HG03139 (cell line): ENCODE results near the gene CREB1.
"Not testable (repeated sequence)": the region's sequence is repeated elsewhere in the genome, so short reads cannot be mapped to it uniquely, and the experiment has no call there.

Experiments used
- ATAC-seq: cut with Tn5 transposase; IDR thresholded peaks from one replicate; pipeline ENCODE4 v1.9.1; 2021; ENCODE audit not compliant: unreplicated experiment

CREB1 gene

GRCh38 chr2:207612714-207613113 is 83.0 kb downstream of the CREB1 start:
- ATAC-seq = no peak

DNA sequence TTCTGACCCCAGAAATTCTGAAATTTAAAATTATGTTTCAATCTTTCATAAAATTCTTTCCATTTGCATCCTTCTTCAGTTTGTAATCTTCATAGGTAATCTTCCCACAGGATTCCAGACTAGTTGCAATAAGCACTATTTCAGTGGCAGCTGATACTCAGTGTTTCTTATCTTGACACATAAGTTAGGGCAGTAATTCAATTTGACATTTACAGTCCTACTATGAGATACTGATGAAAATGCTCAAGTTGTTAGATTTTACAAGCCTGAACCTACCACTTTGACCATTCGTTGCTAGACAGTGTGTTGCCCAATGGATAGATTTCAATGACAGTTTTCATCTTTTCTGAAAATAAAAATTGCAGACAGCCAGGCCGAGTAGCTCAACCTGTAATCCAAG is 85.1 kb downstream of the CREB1 start:
- ATAC-seq = no peak

DNA sequence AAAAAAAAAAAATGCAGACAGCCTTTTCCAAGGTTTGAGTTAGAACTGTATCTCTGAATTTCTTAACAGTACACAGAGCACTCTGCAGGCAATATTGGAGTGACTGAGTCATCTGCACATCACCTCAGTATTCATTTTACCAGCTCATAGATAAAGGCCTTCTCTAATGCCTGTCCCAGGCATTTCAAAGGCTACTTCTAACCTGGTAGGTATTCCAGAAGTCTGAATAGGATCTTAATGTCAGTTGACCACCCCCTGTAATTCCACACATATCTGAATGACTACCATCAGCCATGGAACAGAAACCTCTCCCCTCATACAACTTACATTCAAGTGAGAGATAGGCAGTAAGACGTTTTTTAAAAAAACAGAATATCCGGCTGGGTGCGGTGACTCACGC is 86.4 kb downstream of the CREB1 start:
- ATAC-seq = no peak

DNA sequence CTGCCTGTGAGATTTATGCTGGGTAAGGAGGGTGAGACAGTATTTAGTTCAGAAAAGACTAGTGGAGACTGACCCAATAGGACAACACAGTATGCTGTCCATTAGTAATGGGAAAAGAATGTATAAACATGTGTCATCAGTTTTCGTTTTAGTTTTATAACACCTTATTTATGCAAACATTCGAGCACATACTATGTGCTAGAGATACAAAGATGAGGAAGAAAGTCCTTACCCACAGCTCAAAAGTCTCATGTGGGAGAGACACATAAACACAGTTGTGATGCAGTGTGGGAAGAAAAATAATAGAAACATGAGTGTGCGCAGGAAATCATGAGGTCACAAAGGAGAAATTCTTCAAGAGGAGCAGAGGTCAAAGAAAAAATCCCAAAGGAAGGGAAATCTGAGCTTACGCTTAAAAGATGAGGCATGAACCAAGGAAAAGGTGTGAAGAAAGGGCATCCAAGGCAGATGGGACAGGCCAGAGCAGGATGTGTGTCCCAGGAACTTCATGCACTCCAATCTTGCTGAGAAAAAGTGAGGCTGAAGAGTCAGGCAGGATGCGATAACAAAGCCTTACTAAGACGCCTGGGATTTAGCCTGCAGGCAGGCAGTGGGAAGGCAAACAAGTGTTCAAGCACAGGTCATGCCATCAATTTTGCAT is 87.4 kb downstream of the CREB1 start:
- no peak for ATAC-seq

GRCh38 chr2:207619764-207620203 is 90.0 kb downstream of the CREB1 start:
- no peak for ATAC-seq

DNA sequence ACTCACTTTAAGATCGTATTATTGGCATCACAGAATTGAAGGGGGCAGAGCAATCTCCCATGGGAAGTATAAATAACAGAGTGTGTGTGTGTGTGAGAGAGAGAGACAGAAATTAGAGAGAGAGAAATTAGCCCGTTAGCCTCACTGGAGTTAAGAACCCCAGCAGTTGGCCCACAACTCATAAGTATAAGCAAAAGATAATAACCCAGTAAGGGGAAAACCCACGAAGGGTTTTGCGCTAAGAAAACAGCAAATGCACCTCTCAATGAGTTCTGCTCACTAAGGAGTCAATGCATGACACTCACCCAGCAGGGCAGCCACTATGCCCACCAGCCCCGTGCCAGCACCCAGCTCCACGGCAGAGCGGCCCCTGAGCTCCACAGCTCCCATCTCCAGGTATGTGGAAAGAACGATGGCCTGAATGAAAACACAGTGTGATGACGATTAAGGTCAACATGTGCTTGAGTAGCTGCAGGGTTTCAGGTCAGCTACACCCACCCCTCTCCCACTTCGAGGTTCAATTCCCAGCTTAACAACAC is 91.8 kb downstream of the CREB1 start:
- ATAC-seq = no peak

DNA sequence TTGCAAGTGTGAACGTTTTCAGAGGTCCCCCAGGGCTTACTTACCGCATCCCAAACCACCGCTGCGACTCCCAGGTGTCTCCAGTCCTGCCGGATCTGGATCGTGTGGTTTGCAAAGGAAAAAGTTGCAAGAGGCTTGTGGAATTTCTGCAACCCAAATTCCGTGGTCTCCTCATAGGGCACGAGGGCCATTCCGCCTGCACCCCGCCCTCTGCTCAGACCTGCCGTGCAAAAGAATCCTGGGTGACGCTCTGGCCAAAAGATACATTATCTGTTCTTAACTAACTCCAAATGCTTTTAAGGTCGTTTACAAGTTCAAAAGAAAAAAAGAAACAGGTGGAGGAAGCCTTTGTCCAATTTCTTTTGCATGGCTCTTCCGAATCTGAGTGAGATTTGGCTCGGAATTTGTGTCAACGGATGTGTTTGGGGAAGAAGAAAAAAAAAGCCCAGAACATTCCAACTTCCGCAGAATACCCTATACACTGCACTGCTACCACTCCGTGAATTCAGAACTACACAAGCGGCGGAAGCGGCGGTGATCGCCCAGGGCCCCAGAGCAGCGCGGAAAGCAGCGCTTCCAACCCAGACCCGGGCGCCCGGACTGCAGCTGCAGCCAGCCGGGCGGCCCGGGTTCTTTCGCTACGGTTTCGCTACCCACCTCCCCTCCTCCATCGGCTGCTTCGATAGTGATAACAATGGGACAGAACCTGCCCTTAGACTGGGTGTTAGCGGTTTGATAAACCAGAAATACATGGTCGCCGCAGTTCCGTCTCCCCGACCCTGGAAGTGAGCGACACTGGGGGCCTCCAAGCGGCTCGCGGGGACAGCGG is 94.6 kb downstream of the CREB1 start:
- peak; percentile 36 for ATAC-seq

DNA sequence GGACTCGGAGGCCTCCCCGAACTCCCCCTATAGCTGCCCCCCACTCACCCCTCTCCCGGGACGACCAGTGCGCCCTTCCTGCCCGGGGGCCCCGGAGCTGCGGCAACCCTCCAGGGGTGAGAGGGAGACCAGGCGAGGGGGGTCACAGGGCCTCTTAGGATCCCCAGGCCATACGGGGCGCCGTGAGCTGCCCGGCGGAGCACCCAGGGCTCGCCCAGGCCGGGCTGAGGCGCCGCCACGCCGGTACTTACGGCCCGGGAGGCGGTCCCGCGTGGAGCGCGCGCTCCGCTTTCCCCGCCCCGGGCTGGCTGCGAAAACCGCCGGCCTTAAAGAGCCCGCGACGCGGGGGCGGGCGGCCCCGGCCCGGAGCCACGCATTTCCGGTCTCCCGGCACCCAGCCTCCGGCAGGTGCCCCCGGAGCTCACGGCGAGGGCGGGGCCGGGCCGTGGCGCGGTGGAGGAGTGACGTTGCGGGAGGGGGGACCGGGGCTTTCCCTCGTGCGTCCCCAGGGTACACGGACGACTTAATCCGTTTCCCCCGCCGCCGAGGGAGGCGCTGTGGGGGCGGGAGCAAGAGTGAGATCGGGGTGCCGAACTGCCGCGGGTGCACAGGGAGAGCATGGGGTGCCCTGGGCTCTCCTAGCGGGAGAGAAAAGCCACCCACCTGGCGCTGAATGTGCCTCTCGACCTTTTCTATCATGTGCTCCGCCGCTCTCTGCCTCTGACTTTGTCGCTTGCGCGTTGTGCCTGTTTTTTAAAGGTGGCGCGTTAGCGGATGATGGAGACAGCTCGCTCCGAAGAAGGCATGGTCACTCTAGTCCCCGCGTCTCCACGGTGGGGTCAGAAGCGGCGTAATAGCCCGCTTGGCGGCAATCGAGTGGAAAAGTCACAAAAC is 95.5 kb downstream of the CREB1 start, which contains the start of gene METTL21A:
Gene METTL21A, minus strand, starts transcription at position 381 of the 894 bp plus-strand sequence. CDS start 1,019 bp downstream, outside the sequence.
- ATAC-seq = peak; percentile 55

DNA sequence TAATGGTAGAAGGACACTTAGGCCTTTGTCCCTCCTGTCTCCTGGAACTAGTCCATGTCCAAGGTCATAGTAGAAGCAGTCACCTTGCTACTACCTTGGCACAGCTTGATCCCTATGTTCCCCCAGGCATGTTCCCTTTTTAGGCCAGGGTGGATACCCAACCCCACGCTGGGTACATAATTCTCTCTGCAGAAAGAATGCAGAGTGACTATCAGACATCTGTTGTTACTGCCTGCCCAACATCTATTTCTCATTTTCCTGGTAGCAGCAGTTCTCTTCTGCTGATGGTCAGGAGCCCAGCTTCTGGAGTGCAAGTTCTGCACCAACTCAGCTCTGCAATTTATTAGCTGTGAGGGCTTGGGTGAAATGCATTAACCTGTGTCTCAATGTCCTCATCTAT is 99.8 kb downstream of the CREB1 start:
- no peak for ATAC-seq

DNA sequence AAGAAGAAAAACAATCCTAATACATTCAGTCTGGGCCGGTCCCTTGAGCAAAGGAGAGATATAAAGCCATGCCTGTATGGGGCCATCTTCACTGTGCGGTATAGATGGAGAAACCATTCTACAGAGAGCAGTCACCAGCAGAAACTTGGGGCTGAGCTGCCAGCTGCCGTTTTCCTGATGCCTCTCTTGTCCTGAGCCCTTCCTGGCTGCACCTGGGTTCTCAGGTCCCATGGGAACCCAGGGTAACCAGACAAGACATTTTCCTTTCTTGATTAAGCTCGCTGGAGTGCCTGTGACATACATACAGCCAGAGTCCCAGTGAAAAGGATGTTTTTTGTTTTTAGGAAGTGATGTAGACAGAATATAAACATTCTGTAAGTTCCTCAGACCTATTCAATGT is 100.7 kb downstream of the CREB1 start:
- ATAC-seq = no peak

DNA sequence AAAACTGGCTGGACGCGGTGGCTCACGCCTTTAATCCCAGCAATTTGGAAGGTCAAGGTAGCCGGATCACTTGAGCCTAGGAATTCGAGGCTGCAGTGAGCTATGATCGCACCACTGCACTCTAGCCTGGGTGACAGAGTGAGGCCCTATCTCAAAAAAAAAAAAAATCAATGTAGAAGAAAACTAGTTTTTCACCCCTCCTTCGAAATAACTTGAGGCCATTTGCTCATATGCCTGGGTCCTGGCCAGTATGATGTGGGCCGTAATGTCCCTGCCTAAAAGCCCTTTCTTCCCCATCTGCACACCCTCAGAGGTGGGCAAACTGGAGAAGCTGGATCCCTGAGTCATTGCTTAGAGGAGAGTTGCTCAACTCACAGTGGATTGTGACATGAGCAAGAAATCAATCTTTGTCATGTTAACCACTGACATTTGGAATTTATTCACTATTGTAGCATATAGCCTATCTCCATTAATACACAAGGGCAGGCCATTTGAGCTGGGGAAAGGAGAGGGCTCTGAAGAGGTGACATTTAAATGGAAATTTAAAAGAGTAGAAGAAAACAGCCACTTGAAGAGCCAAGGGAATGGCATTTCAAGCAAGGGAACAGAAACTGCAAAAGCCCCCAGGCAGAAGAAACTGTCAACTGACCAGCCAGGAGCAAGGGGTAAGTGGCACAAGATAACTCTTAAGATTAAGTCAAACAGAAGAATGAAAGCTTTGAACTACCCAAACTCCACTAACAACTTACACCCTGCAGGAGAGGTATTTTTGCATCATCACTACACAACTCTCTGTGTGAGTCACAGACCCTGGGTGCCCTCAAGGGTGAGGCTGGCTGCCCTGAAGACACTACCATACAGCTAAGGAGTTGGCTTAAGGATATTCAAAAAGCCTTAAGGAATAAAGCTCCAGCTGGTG is 103.1 kb downstream of the CREB1 start:
- ATAC-seq = no peak

DNA sequence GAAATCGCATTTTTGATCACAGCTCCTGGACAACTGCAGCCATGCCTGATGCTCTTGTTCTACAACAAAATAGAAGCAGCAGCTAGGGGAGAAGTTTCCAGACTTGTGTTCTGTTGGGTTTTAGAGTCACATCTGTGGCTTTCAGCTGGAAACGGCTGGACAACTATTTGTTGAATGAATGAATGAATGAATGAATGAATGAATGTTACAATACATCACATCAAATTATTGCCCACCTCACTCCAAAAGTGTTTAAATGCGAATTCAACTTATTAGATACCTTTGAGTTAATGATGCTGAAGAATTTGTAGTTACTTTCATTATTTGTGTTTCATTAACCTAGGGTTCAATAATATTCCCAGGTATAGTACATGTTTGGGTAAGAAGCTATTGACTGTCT is 103.9 kb downstream of the CREB1 start:
- no peak for ATAC-seq

DNA sequence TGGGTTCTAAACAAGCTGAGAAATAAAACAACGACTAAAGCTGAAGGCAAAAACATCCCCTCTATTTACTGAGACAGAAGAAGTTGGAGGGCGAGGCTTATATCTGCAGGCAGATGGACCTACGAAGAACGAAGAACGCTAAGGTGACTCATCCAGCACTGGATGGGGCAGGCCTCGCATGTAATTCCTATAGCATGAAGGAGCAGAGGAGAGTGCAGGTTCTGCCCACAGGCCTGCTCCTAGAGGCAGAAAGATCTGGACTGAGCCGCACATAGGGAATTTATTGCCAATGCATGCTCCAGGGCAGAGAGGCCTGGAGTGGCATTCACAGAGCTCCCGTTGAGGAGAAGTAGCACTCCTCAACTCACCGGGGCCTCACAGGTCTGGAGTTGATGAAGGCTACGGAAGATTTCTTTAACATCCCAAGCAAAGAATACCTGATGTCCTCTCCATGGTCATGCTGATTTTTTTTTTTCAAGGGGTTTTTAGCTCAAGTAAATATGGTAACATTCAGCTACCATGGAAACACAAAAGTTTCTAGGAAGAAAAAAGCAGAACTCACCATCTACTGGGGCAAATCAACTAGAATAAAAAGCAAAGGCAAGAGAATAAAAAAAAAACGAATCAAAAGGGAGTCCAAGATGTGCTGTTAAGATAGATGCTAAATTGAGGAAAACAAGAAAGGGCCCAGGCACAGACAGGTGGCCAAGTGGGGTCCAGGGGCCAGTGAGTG is 105.9 kb downstream of the CREB1 start:
- no peak for ATAC-seq

- ATAC-seq = not testable (repeated sequence)
These were observed 109.5 kb downstream of the CREB1 start for GRCh38 chr2:207639288-207639687.

- ATAC-seq = no peak
These were observed 110.4 kb downstream of the CREB1 start for GRCh38 chr2:207640160-207640559.

- no peak for ATAC-seq
These were observed 110.9 kb downstream of the CREB1 start for GRCh38 chr2:207640661-207641060.

- no peak for ATAC-seq
These were observed 114.1 kb downstream of the CREB1 start for GRCh38 chr2:207643892-207644291.

- not testable (repeated sequence) for ATAC-seq
These were observed 116.8 kb downstream of the CREB1 start for GRCh38 chr2:207646582-207646981.
